VCaP (cell line): ENCODE data around the gene GAS2L2.

Experiments used
- H3K27ac ChIP-seq: fragments of 450-650 bp; 2 replicates; pipeline ENCODE4 v1.5.1; 2017
- TF ChIP-seq, protein P1 (sequence below): fragments of 450-650 bp; conservative IDR thresholded peaks from 2 replicates; pipeline ENCODE4 v1.5.1; 2017; ENCODE audit warnings: mild to moderate bottlenecking, moderate library complexity

GAS2L2 gene

GRCh38 chr17:35738519-35739133 lies 14.4 kb downstream of the GAS2L2 start:
- TF ChIP-seq, protein P1, sequence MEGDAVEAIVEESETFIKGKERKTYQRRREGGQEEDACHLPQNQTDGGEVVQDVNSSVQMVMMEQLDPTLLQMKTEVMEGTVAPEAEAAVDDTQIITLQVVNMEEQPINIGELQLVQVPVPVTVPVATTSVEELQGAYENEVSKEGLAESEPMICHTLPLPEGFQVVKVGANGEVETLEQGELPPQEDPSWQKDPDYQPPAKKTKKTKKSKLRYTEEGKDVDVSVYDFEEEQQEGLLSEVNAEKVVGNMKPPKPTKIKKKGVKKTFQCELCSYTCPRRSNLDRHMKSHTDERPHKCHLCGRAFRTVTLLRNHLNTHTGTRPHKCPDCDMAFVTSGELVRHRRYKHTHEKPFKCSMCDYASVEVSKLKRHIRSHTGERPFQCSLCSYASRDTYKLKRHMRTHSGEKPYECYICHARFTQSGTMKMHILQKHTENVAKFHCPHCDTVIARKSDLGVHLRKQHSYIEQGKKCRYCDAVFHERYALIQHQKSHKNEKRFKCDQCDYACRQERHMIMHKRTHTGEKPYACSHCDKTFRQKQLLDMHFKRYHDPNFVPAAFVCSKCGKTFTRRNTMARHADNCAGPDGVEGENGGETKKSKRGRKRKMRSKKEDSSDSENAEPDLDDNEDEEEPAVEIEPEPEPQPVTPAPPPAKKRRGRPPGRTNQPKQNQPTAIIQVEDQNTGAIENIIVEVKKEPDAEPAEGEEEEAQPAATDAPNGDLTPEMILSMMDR = no peak
- no peak overlapping the region for H3K27ac ChIP-seq

DNA sequence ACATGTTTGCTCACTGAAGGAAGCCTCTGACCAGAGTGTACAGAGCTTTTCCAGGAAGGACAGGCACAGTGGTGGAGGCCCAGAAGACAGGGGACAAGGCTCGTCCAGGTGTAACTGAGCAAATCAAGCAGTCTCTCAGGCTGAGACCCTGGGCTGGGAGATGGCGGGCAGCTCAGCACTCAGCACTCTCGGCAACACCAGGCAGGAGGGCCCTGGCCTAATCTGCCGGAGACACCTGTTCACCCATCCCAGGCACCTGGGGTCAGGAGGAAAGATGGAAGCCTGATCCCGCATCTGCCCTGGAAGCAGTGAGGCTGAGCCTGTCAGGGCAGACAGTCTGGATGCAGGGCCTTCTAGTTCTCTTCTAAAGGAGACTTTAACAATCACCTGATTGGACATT lies 16.8 kb downstream of the GAS2L2 start:
- H3K27ac ChIP-seq = no peak overlapping the region
- TF ChIP-seq, protein P1 = no peak

DNA sequence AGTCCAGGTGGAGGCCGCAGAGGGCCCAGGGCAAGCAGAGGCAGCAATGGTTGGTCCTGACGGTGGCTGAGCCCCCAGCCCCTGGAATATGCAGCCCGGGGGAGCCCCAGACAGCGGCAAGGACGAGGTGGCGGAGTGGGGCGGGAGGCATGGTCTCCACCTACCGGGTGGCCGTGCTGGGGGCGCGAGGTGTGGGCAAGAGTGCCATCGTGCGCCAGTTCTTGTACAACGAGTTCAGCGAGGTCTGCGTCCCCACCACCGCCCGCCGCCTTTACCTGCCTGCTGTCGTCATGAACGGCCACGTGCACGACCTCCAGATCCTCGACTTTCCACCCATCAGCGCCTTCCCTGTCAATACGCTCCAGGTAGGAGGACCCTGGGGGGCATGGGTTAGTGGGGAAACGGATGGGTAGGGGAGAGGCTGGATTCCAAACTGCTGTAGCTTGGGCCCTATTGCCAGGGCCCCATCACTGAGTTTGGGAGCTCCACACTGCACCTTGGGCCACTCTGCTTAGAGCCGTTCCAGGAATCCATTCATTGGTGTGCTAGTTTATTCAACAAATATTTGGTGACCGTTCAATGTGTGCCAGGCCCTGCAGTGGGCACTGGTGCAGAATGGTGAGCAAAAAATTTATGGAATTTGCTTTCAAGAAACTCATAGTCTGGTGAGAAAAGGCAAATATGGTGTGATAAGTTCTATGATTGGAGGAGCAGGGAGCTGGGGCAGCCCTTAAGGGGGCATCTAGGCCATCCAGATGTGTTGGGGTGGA lies 17.8 kb downstream of the GAS2L2 start:
- H3K27ac ChIP-seq = no peak overlapping the region
- TF ChIP-seq, protein P1 = no peak

GRCh38 chr17:35734396-35734795 lies 18.6 kb downstream of the GAS2L2 start:
- no peak overlapping the region for H3K27ac ChIP-seq
- TF ChIP-seq, protein P1 = no peak

GRCh38 chr17:35733366-35733765 lies 19.7 kb downstream of the GAS2L2 start:
- no peak overlapping the region for H3K27ac ChIP-seq
- TF ChIP-seq, protein P1 = no peak

GRCh38 chr17:35732806-35733136 lies 20.3 kb downstream of the GAS2L2 start:
- TF ChIP-seq, protein P1 = no peak
- peak overlapping the region; percentile 84; the same call in 1 of the 2 replicates for H3K27ac ChIP-seq

GRCh38 chr17:35731917-35732805 lies 20.9 kb downstream of the GAS2L2 start:
- H3K27ac ChIP-seq = peak overlapping the region; percentile 84; the same call in 1 of the 2 replicates
- TF ChIP-seq, protein P1 = no peak
